Dendritic cell treated with granulocyte-macrophage colony-stimulating factor and Interleukin-4, amounts not matched to agents 40 ng/mL and 50 ng/mL, for 4 days (primary cell): ENCODE data around the gene HS3ST3B1.

ENCODE experiments used
- H3K27ac Mint-ChIP-seq: one replicate; pipeline ENCODE4 v1.8.0; 2022; ENCODE audit warnings: mild to moderate bottlenecking, mixed read lengths
- H3K27me3 Mint-ChIP-seq: one replicate; pipeline ENCODE4 v1.8.0; 2022; ENCODE audit warnings: mild to moderate bottlenecking, mixed read lengths
- H3K36me3 Mint-ChIP-seq: one replicate; pipeline ENCODE4 v1.8.0; 2022; ENCODE audit warnings: low read depth, mixed read lengths
- H3K4me1 Mint-ChIP-seq: one replicate; pipeline ENCODE4 v1.8.0; 2022; ENCODE audit warnings: low read depth, mixed read lengths
- H3K4me3 Mint-ChIP-seq: one replicate; pipeline ENCODE4 v1.8.0; 2022; ENCODE audit warnings: mild to moderate bottlenecking, moderate library complexity, mixed read lengths
- H3K9me3 Mint-ChIP-seq: one replicate; pipeline ENCODE4 v1.8.0; 2022; ENCODE audit warnings: mixed read lengths
- intact Hi-C: fragments of 100-400 bp; cut with micrococcal nuclease; formaldehyde crosslinking; loops from one replicate; pipeline ENCODE4 v1.15.0; 2022

Gene HS3ST3B1

GRCh38 chr17:14307560-14308024 is 6.7 kb downstream of the HS3ST3B1 start:
- Mint-ChIP-seq H3K4me1 (peaks cover 58% of the 10 kb centered on the region), H3K4me3 (no peak overlapping the region), H3K27me3 (peaks cover 26% of the 10 kb centered on the region), H3K27ac (no peak overlapping the region), H3K36me3 (no peaks in the 10 kb centered on the region), H3K9me3 (no peaks in the 10 kb centered on the region)
- intact Hi-C loops, result loop anchor here (10.0 kb wide), 1 partner anchor 437 kb away; no protein-coding TSS in a partner anchor

DNA sequence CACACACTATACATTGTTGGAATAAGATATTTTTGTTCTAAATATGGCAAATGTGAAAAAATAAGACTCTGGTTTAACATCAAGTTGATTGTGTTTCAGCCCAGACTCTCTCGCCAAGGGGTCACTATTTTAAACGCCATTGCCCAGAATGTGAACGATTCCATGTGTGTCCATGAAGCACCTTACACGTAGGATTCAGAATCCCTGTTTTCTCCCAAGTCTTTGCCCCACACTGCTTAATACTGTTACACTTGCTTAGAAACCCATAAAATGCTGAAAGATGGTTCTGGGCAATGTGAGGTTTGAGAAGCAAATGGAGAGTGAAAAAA is 7.7 kb downstream of the HS3ST3B1 start:
- peak overlapping the region; percentile 77 for H3K4me3 Mint-ChIP-seq
- intact Hi-C loops, result loop anchor here (10.0 kb wide), 1 partner anchor 436 kb away; no protein-coding TSS in a partner anchor
- peaks cover 16% of the 10 kb centered on the region for H3K27me3 Mint-ChIP-seq
- peak overlapping the region; percentile 75 for H3K27ac Mint-ChIP-seq
- H3K9me3 Mint-ChIP-seq, result no peaks in the 10 kb centered on the region
- H3K4me1 Mint-ChIP-seq, result peaks cover 50% of the 10 kb centered on the region
- no peaks in the 10 kb centered on the region for H3K36me3 Mint-ChIP-seq

- H3K36me3 Mint-ChIP-seq, result no peaks in the 10 kb centered on the region
- peak overlapping the region; percentile 77 for H3K4me3 Mint-ChIP-seq
- peaks cover 46% of the 10 kb centered on the region for H3K4me1 Mint-ChIP-seq
- no peaks in the 10 kb centered on the region for H3K9me3 Mint-ChIP-seq
- peaks cover 13% of the 10 kb centered on the region for H3K27me3 Mint-ChIP-seq
- H3K27ac Mint-ChIP-seq, result peak overlapping the region; percentile 75
- intact Hi-C loops, result loop anchor here (10.0 kb wide), 1 partner anchor 436 kb away; no protein-coding TSS in a partner anchor
These were observed 8.3 kb downstream of the HS3ST3B1 start for GRCh38 chr17:14308965-14309879.

DNA sequence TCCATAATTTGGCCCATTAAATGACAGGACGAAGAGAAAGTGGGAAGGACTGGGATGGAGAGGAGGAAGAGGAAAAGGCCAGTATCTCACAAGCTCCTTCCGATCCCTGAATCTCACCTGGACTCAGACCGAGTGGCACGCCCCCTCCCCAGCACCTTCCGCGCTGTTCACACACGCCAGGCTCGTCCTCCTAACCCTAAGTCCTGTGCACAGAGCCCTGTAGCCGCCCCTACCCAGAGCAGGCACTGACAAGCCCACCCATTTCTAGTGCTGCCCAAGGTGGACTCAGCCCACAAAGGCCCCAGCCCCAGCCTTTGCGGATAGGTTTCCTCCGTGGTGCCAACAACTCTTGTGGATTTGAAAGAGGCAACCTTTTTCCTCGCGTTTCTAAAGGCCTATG is 9.2 kb downstream of the HS3ST3B1 start:
- no peak overlapping the region for H3K27ac Mint-ChIP-seq

DNA sequence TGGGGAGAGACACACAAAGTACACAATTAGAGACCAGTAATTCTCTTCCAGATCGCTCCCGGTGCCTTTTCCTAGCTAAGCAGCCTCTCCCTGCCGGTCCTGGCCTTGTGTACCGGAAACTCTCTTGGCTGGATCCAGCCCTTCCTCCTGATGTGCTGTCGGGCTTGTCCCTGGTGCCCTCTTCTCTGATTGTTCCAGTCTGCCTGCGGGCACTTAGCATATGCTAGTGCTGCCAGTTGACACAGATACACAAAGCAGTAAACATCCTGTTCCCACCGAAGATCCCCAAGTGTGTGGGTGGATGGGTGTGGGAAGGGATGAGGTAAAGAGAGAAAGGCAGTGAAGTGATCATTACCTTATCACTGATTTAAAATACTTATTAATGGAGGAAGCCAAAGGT is 9.7 kb downstream of the HS3ST3B1 start:
- Mint-ChIP-seq H3K9me3 (no peaks in the 10 kb centered on the region), H3K27me3 (peaks cover 10% of the 10 kb centered on the region), H3K36me3 (no peaks in the 10 kb centered on the region), H3K4me1 (peaks cover 36% of the 10 kb centered on the region), H3K27ac (no peak overlapping the region), H3K4me3 (no peak overlapping the region)
- intact Hi-C loops, result no loop called here

More for the DNA sequence above, 9.2 kb downstream of the HS3ST3B1 start:
- H3K36me3 Mint-ChIP-seq, result no peaks in the 10 kb centered on the region
- peaks cover 37% of the 10 kb centered on the region for H3K4me1 Mint-ChIP-seq
- H3K9me3 Mint-ChIP-seq, result no peaks in the 10 kb centered on the region
- peak overlapping the region; percentile 77 for H3K4me3 Mint-ChIP-seq
- intact Hi-C loops, result no loop called here
- peaks cover 10% of the 10 kb centered on the region for H3K27me3 Mint-ChIP-seq

DNA sequence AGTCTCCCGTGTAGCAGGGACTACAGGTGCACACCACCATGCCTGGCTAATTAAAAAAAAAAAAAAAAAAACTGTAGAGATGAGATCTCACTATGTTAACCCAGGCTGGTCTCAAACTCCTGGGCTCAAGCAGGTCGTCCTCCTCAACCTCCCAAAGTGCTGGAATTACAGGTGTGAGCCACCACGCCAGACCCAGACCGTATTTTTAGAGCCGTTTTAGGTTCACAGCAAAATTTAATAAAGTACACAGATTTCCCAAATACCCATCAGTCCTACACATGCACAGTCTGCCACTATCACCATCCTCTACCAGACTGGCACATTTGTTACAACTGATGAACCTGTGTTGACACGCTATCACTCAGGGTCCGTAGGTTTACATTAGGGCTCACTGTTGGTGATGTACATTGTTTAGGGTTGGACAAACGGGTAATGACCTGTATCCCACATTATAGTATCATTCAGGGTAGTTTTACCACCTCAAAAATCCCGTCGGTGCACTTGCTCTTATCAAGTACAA is 10.4 kb downstream of the HS3ST3B1 start:
- H3K27me3 Mint-ChIP-seq, result peaks cover 10% of the 10 kb centered on the region
- no peak overlapping the region for H3K27ac Mint-ChIP-seq
- no peaks in the 10 kb centered on the region for H3K36me3 Mint-ChIP-seq
- peaks cover 41% of the 10 kb centered on the region for H3K4me1 Mint-ChIP-seq
- no peak overlapping the region for H3K4me3 Mint-ChIP-seq
- no peaks in the 10 kb centered on the region for H3K9me3 Mint-ChIP-seq
- intact Hi-C loops, result no loop called here

DNA sequence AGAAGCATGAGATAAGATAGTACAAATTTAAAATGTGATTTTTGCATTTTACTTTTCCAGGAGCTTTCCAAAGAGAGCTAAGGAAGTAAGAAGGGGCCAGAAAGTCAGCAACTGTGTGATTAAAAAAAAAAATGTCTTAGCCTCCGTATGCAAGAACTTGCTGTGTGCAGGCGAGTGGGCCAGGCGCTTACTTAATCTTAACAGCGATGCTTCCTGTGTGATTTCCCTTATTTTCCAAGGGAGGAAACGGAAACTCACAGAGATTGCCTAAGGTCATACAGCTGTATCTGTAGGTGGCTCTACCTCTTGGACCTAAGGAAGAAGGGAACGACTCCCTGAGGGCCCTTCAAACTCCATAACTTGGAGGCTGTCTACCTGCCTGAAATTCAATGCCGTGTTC is 11.1 kb downstream of the HS3ST3B1 start:
- intact Hi-C loops, result no loop called here
- Mint-ChIP-seq H3K27ac (no peak overlapping the region), H3K27me3 (peaks cover 10% of the 10 kb centered on the region), H3K9me3 (no peaks in the 10 kb centered on the region), H3K4me3 (no peak overlapping the region), H3K4me1 (peaks cover 41% of the 10 kb centered on the region), H3K36me3 (no peaks in the 10 kb centered on the region)

GRCh38 chr17:14312522-14312921 is 11.6 kb downstream of the HS3ST3B1 start:
- H3K27ac Mint-ChIP-seq, result no peak overlapping the region
- intact Hi-C loops, result no loop called here
- H3K4me3 Mint-ChIP-seq, result no peak overlapping the region
- peaks cover 41% of the 10 kb centered on the region for H3K4me1 Mint-ChIP-seq
- H3K9me3 Mint-ChIP-seq, result no peaks in the 10 kb centered on the region
- H3K27me3 Mint-ChIP-seq, result peaks cover 10% of the 10 kb centered on the region
- H3K36me3 Mint-ChIP-seq, result no peaks in the 10 kb centered on the region

DNA sequence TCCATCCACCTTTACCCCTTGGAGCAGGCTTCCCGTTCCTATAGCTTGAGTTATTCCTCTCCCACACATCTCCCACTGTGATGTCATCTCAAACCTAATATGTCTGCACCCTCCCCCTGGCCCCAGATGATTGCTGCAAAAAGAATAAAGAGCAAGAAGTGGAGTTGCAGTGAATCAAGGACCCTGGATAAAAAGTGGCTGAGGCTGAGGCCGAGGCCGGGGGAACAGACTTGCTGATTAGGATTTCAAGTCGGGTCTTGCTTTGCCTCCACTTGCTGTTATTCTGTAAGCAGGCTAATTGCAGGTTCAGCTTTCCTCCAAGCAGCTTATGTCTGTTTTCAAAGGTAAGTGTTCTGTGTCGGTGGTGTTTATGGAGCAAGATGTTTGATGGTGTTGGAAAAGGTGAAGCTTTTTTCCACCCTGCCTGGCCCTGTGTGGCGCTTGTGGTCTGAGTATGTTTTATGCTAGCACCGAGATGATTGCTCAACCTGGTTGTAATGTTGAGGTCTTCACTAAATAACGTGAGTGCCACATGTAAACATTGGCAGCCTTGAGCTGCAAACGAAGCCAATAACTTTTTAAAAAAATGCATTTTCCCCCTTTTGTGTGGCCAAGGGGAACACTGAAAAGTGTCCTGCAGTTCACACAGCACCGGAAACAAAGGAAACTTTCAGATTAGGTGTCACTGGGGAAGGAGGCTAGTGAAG is 15.4 kb downstream of the HS3ST3B1 start:
- H3K27me3 Mint-ChIP-seq, result no peaks in the 10 kb centered on the region
- no peaks in the 10 kb centered on the region for H3K36me3 Mint-ChIP-seq
- no peak overlapping the region for H3K4me3 Mint-ChIP-seq
- no peaks in the 10 kb centered on the region for H3K9me3 Mint-ChIP-seq
- no peak overlapping the region for H3K27ac Mint-ChIP-seq
- peaks cover 26% of the 10 kb centered on the region for H3K4me1 Mint-ChIP-seq
- intact Hi-C loops, result no loop called here

GRCh38 chr17:14317383-14317782 is 16.5 kb downstream of the HS3ST3B1 start:
- Mint-ChIP-seq H3K36me3 (no peaks in the 10 kb centered on the region), H3K27me3 (no peaks in the 10 kb centered on the region), H3K4me1 (peaks cover 27% of the 10 kb centered on the region), H3K27ac (no peak overlapping the region), H3K4me3 (no peak overlapping the region), H3K9me3 (no peaks in the 10 kb centered on the region)
- intact Hi-C loops, result no loop called here

GRCh38 chr17:14318109-14318917 is 17.4 kb downstream of the HS3ST3B1 start:
- Mint-ChIP-seq H3K4me1 (peaks cover 25% of the 10 kb centered on the region), H3K9me3 (no peaks in the 10 kb centered on the region), H3K4me3 (no peak overlapping the region), H3K27ac (no peak overlapping the region), H3K36me3 (no peaks in the 10 kb centered on the region), H3K27me3 (no peaks in the 10 kb centered on the region)
- intact Hi-C loops, result no loop called here

DNA sequence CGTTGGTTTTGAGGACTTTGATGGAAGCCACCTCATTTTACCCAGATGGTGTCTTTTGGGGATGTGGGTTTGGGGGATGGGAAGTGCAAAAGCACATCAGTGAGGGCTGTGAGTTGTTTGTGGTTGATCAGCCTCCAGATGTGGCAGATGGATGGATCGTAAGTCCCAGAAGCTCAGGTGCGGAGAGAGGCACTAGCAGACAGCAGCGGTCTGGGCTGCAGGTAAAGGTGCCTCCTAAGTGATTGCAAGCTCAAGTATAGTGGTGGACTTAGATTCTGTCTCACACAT is 18.0 kb downstream of the HS3ST3B1 start:
- Mint-ChIP-seq H3K4me3 (no peak overlapping the region), H3K9me3 (no peaks in the 10 kb centered on the region), H3K36me3 (no peaks in the 10 kb centered on the region), H3K4me1 (peaks cover 25% of the 10 kb centered on the region), H3K27me3 (no peaks in the 10 kb centered on the region), H3K27ac (no peak overlapping the region)
- intact Hi-C loops, result no loop called here

DNA sequence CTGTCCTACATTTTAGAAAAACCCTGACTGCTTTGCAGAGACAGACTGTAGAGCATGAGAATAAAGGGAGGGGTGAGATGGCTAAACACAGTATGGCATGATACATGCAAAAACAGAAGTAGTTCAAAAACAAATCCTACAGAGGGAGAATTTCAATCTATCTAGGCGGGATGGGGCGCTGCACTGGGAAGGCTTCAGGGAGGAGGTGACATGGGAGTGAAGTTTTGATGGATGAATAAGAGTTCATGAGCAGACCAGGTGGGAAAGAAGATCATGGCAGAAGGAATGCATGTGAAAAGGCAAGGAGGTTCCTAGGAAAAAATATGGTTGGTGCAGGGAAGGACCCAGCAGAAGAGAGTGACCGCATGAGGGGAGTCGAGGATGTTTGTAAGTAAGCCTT is 19.2 kb downstream of the HS3ST3B1 start:
- H3K9me3 Mint-ChIP-seq, result no peaks in the 10 kb centered on the region
- H3K4me1 Mint-ChIP-seq, result peaks cover 25% of the 10 kb centered on the region
- H3K4me3 Mint-ChIP-seq, result no peak overlapping the region
- no peaks in the 10 kb centered on the region for H3K27me3 Mint-ChIP-seq
- intact Hi-C loops, result no loop called here
- no peak overlapping the region for H3K27ac Mint-ChIP-seq
- H3K36me3 Mint-ChIP-seq, result no peaks in the 10 kb centered on the region
